Thyroid gland (tissue), 4 donors: ENCODE results near the gene ADARB1. TPM values are rescaled to one million over a fixed set of nuclear protein-coding genes. Genes with fewer than 3 reads are reported as not detected.
A peak's percentile ranks its signal among the peaks of the same experiment; 100 is the strongest.

Experiments
- DNase-seq, 2 donors: peaks; one replicate each; pipeline ENCODE4 v3.0.0-alpha.2; 2019
- H3K27ac ChIP-seq, 3 donors: fragments of 200-600 bp; sonication (generic); 1 replicate in 2 of 3; 2 replicates in 1 of 3; pipeline ENCODE4 v1.5.1; 2016 to 2019; ENCODE audit warnings: mild to moderate bottlenecking in 1 of 3, moderate library complexity in 1 of 3
- H3K27me3 ChIP-seq: fragments of 200-600 bp; sonication (generic); one replicate; pipeline ENCODE4 v1.5.1; 2019
- H3K36me3 ChIP-seq, 2 donors: fragments of 200-600 bp; sonication (generic); one replicate each; pipeline ENCODE4 v1.5.1; 2016 to 2019
- H3K4me1 ChIP-seq, 2 donors: fragments of 200-600 bp; sonication (generic); one replicate each; pipeline ENCODE4 v1.5.1; 2017 to 2019
- H3K4me3 ChIP-seq, 3 donors: fragments of 200-600 bp; sonication (generic); replicated peaks in 1 of 3; 1 replicate in 2 of 3; 2 replicates in 1 of 3; pipeline ENCODE4 v1.5.1; 2016; ENCODE audit warnings: mild to moderate bottlenecking in 1 of 3
- H3K9me3 ChIP-seq: fragments of 200-600 bp; sonication (generic); one replicate; pipeline ENCODE4 v1.5.1; 2017
- POLR2A ChIP-seq, 2 donors: fragments of 450-650 bp; IDR thresholded peaks; one replicate each; pipeline ENCODE4 v1.6.1; 2017; ENCODE audit warnings: antibody characterized with exemption in 2 of 2, mild to moderate bottlenecking in 2 of 2, moderate library complexity in 1 of 2
- WGBS, 2 donors: methylation state at CpG; one replicate each; pipeline ENCODE4 v1.1.5; 2017; 5-methylcytosine and 5-hydroxymethylcytosine counted together
- intact Hi-C: fragments of 100-400 bp; cut with DNase I; formaldehyde crosslinking; loops from one replicate; pipeline ENCODE4 v1.15.1; 2023
- total RNA-seq, 4 donors: library from RNA; depleted of rRNA; stranded (reverse); fragments of >200 nt; gene quantifications; one replicate each; pipeline ENCODE4 v1.2.3, GENCODE V29; 2016
- TF ChIP-seq, protein P1 (sequence below), 6 experiments: fragments of 200-600 bp in 3 of 6; fragments of 450-650 bp in 3 of 6; sonication (generic) in 3 of 6; IDR thresholded peaks; one replicate each; pipeline ENCODE4 v1.5.1; 2016 to 2019; ENCODE audit warnings: antibody characterized with exemption in 6 of 6, mild to moderate bottlenecking in 2 of 6, inconsistent platforms in 1 of 6, moderate library complexity in 1 of 6

Gene ADARB1
- total RNA-seq, 4 donors from 2014 or later: 5.0 to 20.2 (median 10.1) TPM

DNA sequence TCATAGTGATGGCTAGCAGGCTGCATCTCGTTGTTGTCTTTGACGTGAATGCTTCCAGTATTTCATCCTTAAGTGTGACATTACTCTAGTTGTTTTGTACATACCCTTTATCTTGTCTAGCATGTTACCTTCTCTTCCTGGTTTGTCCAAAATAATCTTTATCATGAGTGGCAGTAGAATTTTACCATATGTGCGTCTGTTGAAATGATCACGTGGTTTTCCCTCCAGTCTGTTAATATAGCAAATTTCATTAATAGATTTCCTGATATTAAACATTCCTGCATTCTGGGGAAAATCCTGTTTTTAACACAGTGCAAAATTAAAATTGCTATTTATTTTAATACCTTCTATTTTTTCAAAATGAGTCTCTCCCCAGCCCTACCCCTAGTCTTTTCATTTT, 15.6 kb downstream of the ADARB1 start:
- intact Hi-C loops: no loop called here
- 86 to 94% methylated on average over 4 of the region's 4 CpGs for WGBS, 2 donors
- H3K27ac ChIP-seq: no peak overlapping the region
- peaks cover 0 to 2% of the 10 kb centered on the region in 2 donors for H3K4me1 ChIP-seq
- TF ChIP-seq, protein P1, sequence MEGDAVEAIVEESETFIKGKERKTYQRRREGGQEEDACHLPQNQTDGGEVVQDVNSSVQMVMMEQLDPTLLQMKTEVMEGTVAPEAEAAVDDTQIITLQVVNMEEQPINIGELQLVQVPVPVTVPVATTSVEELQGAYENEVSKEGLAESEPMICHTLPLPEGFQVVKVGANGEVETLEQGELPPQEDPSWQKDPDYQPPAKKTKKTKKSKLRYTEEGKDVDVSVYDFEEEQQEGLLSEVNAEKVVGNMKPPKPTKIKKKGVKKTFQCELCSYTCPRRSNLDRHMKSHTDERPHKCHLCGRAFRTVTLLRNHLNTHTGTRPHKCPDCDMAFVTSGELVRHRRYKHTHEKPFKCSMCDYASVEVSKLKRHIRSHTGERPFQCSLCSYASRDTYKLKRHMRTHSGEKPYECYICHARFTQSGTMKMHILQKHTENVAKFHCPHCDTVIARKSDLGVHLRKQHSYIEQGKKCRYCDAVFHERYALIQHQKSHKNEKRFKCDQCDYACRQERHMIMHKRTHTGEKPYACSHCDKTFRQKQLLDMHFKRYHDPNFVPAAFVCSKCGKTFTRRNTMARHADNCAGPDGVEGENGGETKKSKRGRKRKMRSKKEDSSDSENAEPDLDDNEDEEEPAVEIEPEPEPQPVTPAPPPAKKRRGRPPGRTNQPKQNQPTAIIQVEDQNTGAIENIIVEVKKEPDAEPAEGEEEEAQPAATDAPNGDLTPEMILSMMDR (IDR thresholded peaks at IDR 0.05): no peak
- no peak for TF ChIP-seq POLR2A (IDR thresholded peaks at IDR 0.05)
- no peaks in the 10 kb centered on the region for H3K36me3 ChIP-seq
- no peaks in the 10 kb centered on the region for H3K27me3 ChIP-seq
- no peaks in the 10 kb centered on the region for H3K9me3 ChIP-seq
- DNase-seq: no peak
- H3K4me3 ChIP-seq: no peak overlapping the region

DNA sequence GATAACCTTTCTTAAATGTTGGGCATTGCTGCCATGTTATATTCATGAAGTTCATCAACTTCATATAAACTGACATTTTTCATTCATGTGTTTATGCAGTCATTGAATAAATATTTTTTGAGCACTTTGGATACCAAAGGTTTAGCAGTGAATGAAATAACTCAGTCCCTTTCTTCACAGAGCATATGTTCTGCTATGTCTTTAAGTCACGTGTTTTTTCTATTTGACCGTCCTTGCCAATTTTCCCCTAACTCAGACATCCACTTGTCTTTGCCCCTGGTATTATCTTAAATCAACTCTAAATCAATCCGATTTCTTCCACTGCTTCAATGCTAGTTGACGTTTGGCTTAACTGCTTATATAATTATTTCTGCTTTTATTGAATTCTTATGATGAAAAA, 16.6 kb downstream of the ADARB1 start:
- Histone ChIP-seq H3K27me3 (no peaks in the 10 kb centered on the region), H3K4me3 (no peak overlapping the region), H3K27ac (no peak overlapping the region), H3K4me1 (peaks cover 0 to 2% of the 10 kb centered on the region in 2 donors), H3K9me3 (no peaks in the 10 kb centered on the region), H3K36me3 (no peaks in the 10 kb centered on the region)
- TF ChIP-seq, protein P1 (IDR thresholded peaks at IDR 0.05): no peak
- TF ChIP-seq POLR2A (IDR thresholded peaks at IDR 0.05): no peak
- DNase-seq: no peak
- intact Hi-C loops: no loop called here
- 67 to 69% methylated on average over 4 of the region's 4 CpGs for WGBS, 2 donors

DNA sequence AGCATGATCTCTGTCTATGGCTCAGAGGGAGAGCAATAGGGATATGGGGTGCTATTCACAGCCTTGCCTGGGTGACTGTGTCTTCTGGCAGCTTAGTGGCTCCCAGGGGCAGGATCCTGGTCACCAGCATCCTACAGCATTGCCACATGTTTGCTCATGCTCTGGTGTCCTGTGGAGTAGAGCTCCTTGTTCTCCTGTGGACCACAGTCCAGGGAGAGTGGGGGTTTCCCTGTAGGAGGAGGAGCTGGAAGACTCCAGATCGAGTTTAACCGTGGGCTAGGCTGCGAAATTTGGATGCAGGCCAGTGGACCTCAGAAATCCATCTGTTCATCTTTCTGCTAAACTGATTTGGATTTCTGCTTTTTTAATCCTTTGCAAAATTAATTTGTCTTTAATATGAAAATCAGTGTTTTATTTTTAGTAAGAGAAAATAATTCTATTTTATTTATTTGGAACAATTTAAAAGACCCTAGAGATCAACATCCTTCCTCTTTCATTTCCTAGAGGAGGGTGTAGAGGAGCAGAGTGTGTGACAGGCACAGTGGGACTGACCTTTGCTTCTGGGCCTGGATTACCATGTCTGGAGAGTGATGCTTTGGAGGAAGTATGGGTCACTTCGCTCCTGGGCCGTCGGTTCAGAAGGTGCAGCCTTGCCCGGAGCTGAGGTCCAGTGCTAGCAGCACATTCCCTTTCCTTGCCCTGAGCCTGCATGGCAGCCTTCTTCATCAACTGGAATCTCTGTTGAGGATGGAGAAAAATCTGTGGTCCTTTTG, 17.4 kb downstream of the ADARB1 start:
- Histone ChIP-seq H3K4me3 (no peak overlapping the region), H3K27ac (no peak overlapping the region), H3K4me1 (peaks cover 0 to 2% of the 10 kb centered on the region in 2 donors), H3K9me3 (no peaks in the 10 kb centered on the region), H3K36me3 (no peaks in the 10 kb centered on the region), H3K27me3 (no peaks in the 10 kb centered on the region)
- no peak for TF ChIP-seq POLR2A (IDR thresholded peaks at IDR 0.05)
- TF ChIP-seq, protein P1 (IDR thresholded peaks at IDR 0.05): no peak
- DNase-seq: no peak
- intact Hi-C loops: no loop called here
- 57 to 64% methylated on average over 7 of the region's 7 CpGs for WGBS, 2 donors

DNA sequence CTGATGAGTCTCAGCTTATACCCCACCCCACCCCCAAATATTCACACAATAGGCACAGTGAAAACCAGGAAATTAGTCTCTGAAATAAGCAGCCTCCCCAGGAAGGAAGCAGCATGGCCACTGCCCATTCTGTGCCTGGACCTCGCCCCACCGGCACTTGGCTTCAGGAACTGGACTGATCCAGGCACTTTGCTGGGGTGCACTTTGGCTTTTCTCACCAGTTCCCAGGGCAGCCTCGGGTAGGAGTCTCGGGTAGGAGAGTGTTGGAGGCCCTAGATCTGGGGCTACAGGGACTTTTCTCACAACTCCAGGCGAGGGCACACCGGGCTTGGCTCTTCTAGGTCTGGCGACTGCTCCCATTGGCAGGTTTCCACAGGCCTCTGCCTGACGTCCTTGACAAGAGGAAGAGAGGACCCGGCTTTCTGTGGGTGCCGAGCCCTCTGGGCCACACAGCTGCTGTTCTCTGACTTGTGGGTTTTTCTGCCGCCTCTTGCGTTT, 18.7 kb downstream of the ADARB1 start:
- Histone ChIP-seq H3K27me3 (no peaks in the 10 kb centered on the region), H3K4me3 (no peak overlapping the region), H3K4me1 (peaks cover 0 to 2% of the 10 kb centered on the region in 2 donors), H3K36me3 (no peaks in the 10 kb centered on the region), H3K27ac (peak overlapping the region in 2 of 3 donors; percentile 31 to 43), H3K9me3 (no peaks in the 10 kb centered on the region)
- TF ChIP-seq, protein P1 (IDR thresholded peaks at IDR 0.05): no peak
- no peak for TF ChIP-seq POLR2A (IDR thresholded peaks at IDR 0.05)
- 67 to 74% methylated on average over 11 to 12 of the region's 12 CpGs for WGBS, 2 donors
- no peak for DNase-seq
- intact Hi-C loops: no loop called here

DNA sequence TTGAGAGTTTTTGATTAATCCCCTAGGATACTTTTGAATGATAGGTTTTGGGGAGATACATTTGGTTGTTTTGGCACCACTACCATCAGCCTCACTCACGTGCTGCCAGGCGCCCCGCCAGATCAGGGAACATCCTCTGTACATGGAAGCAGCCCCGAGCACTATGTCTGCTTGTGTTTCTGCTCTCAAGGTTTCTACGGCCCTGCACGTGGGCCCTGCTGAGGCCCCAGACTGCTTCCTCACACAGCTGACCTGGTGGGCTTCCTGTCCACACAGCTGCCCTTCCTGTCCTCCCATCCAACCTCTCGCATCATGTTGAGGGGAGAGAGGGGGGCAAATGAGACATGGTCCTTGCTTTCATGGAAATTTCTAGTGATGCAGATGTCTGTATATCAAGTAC, 20.0 kb downstream of the ADARB1 start:
- 75 to 77% methylated on average over 7 of the region's 7 CpGs for WGBS, 2 donors
- TF ChIP-seq POLR2A (IDR thresholded peaks at IDR 0.05): no peak
- TF ChIP-seq, protein P1 (IDR thresholded peaks at IDR 0.05): no peak
- H3K4me1 ChIP-seq: peaks cover 0 to 2% of the 10 kb centered on the region in 2 donors
- H3K36me3 ChIP-seq: no peaks in the 10 kb centered on the region
- intact Hi-C loops: no loop called here
- no peak overlapping the region for H3K27ac ChIP-seq
- no peak for DNase-seq
- no peaks in the 10 kb centered on the region for H3K9me3 ChIP-seq
- H3K27me3 ChIP-seq: no peaks in the 10 kb centered on the region
- no peak overlapping the region for H3K4me3 ChIP-seq
